CD14-positive monocyte (primary cell): ENCODE measurements around the gene ARL13B. TPM values are rescaled to one million over a fixed set of nuclear protein-coding genes. Genes with fewer than 3 reads are reported as not detected.
"Not testable (repeated sequence)": the region's sequence is repeated elsewhere in the genome, so short reads cannot be mapped to it uniquely, and the experiment has no call there.

Experiments
- DNase-seq, 3 donors: peaks; one replicate each; pipeline ENCODE4 v3.0.0-alpha.2; 2011 to 2022
- H2AFZ ChIP-seq: 2 replicates; pipeline ENCODE4 v1.6.0; 2012; ENCODE audit warnings: mild to moderate bottlenecking, low read depth, low read length, inconsistent platforms; ENCODE audit not compliant: insufficient read depth, poor library complexity, severe bottlenecking
- H3K27ac ChIP-seq, 2 donors: 1 replicate in 1 of 2; 2 replicates in 1 of 2; pipeline ENCODE4 v1.5.1; 2012 to 2013; ENCODE audit warnings: low read length in 2 of 2, control low read depth in 1 of 2, inconsistent platforms in 1 of 2, low read depth in 1 of 2, mild to moderate bottlenecking in 1 of 2
- H3K27me3 ChIP-seq, 2 donors: one replicate each; pipeline versions ENCODE4 v1.6.0 to v1.6.1; 2011 to 2013; ENCODE audit warnings: low read length in 2 of 2; ENCODE audit not compliant: control insufficient read depth in 2 of 2, insufficient read depth in 2 of 2
- H3K36me3 ChIP-seq, 2 donors: replicated peaks in 1 of 2; 1 replicate in 1 of 2; 2 replicates in 1 of 2; pipeline versions ENCODE4 v1.5.1 to v1.6.1; 2012 to 2013; ENCODE audit warnings: low read length in 2 of 2, control low read depth in 1 of 2, inconsistent platforms in 1 of 2, mild to moderate bottlenecking in 1 of 2; ENCODE audit not compliant: insufficient read depth in 2 of 2, control insufficient read depth in 1 of 2
- H3K4me1 ChIP-seq, 2 donors: 1 replicate in 1 of 2; 2 replicates in 1 of 2; pipeline versions ENCODE4 v1.5.1 to v1.6.1; 2012 to 2013; ENCODE audit warnings: low read length in 2 of 2, control low read depth in 1 of 2, inconsistent platforms in 1 of 2, mild to moderate bottlenecking in 1 of 2, moderate library complexity in 1 of 2; ENCODE audit not compliant: insufficient read depth in 2 of 2, control insufficient read depth in 1 of 2
- H3K4me2 ChIP-seq: replicated peaks from 2 replicates; pipeline ENCODE3; 2012; ENCODE audit warnings: low read length, moderate library complexity, mild to moderate bottlenecking; ENCODE audit not compliant: poor library complexity, severe bottlenecking; ENCODE audit errors: extremely low read depth
- H3K4me3 ChIP-seq, 3 experiments: fragments of 200-600 bp in 1 of 3; sonication (generic) in 1 of 3; replicated peaks in 1 of 3; 1 replicate in 2 of 3; 2 replicates in 1 of 3; pipeline ENCODE4 v1.5.1; 2011 to 2013; ENCODE audit warnings: low read length in 3 of 3, mild to moderate bottlenecking in 3 of 3, control low read depth in 2 of 3, low read depth in 2 of 3, inconsistent platforms in 1 of 3, moderate library complexity in 1 of 3
- H3K79me2 ChIP-seq: 2 replicates; pipeline ENCODE4 v1.6.0; 2012; ENCODE audit warnings: mild to moderate bottlenecking, control low read depth, inconsistent platforms, low read length, moderate library complexity; ENCODE audit not compliant: insufficient read depth
- H3K9ac ChIP-seq: 2 replicates; pipeline ENCODE4 v1.6.0; 2017; ENCODE audit warnings: low read length, mild to moderate bottlenecking; ENCODE audit not compliant: insufficient read depth, poor library complexity, severe bottlenecking
- H3K9me3 ChIP-seq, 2 donors: replicated peaks in 1 of 2; 1 replicate in 1 of 2; 2 replicates in 1 of 2; pipeline versions ENCODE4 v1.5.1 to v1.6.1; 2012 to 2013; ENCODE audit warnings: low read length in 2 of 2, control low read depth in 1 of 2; ENCODE audit not compliant: control insufficient read depth in 1 of 2, insufficient read depth in 1 of 2
- H4K20me1 ChIP-seq: 2 replicates; pipeline ENCODE4 v1.6.0; 2012; ENCODE audit warnings: mild to moderate bottlenecking, low read length, control low read depth, moderate library complexity; ENCODE audit not compliant: insufficient read depth
- H3K27ac Mint-ChIP-seq, 7 donors: one replicate each; pipeline ENCODE4 v1.8.0; 2020; ENCODE audit warnings: mild to moderate bottlenecking in 7 of 7, mixed read lengths in 7 of 7, moderate library complexity in 6 of 7, inconsistent platforms in 2 of 7
- H3K27me3 Mint-ChIP-seq, 3 donors: one replicate each; pipeline ENCODE4 v1.8.0; 2021 to 2022; ENCODE audit warnings: low read depth in 3 of 3, mild to moderate bottlenecking in 3 of 3, mixed read lengths in 3 of 3, moderate library complexity in 3 of 3, inconsistent platforms in 1 of 3
- H3K36me3 Mint-ChIP-seq, 2 donors: one replicate each; pipeline ENCODE4 v1.8.0; 2020; ENCODE audit warnings: mixed read lengths in 2 of 2, inconsistent platforms in 1 of 2, mild to moderate bottlenecking in 1 of 2
- H3K4me1 Mint-ChIP-seq: one replicate; pipeline ENCODE4 v1.8.0; 2020; ENCODE audit warnings: mild to moderate bottlenecking, mixed read lengths
- H3K4me3 Mint-ChIP-seq, 2 donors: one replicate each; pipeline ENCODE4 v1.8.0; 2020; ENCODE audit warnings: mild to moderate bottlenecking in 2 of 2, mixed read lengths in 2 of 2, moderate library complexity in 1 of 2
- H3K9me3 Mint-ChIP-seq, 7 donors: one replicate each; pipeline ENCODE4 v1.8.0; 2020 to 2022; ENCODE audit warnings: mixed read lengths in 7 of 7, mild to moderate bottlenecking in 6 of 7, moderate library complexity in 6 of 7, inconsistent platforms in 2 of 7
- WGBS: methylation state at CpG from one replicate; pipeline ENCODE4 v1.1.5; 2013; ENCODE audit warnings: missing lambda C conversion rate; ENCODE audit not compliant: insufficient coverage; 5-methylcytosine and 5-hydroxymethylcytosine counted together
- intact Hi-C, 2 donors: fragments of 100-400 bp; cut with micrococcal nuclease; formaldehyde crosslinking; loops; one replicate each; pipeline versions ENCODE4 v1.15.0 to v1.15.1; 2023
- polyA plus RNA-seq, 3 donors: library from polyadenylated mRNA; depleted of rRNA in 1 of 3; unstranded in 2 of 3; stranded (reverse) in 1 of 3; fragments of 300-500 nt in 2 of 3; fragments of >200 nt in 1 of 3; fragmentation: Illumina TruSeq in 2 of 3; gene quantifications; 1 replicate in 2 of 3; 2 replicates in 1 of 3; pipeline ENCODE4 v1.2.3, GENCODE V29; 2012 to 2021
- TF ChIP-seq, protein P1 (sequence below): fragments of 200-600 bp; IDR thresholded peaks from one replicate; pipeline ENCODE4 v1.8.0; 2022; ENCODE audit warnings: antibody characterized with exemption, mild to moderate bottlenecking

ARL13B gene
- polyA plus RNA-seq, 3 donors = 0.97 to 3.8 (median 3.0) TPM

DNA sequence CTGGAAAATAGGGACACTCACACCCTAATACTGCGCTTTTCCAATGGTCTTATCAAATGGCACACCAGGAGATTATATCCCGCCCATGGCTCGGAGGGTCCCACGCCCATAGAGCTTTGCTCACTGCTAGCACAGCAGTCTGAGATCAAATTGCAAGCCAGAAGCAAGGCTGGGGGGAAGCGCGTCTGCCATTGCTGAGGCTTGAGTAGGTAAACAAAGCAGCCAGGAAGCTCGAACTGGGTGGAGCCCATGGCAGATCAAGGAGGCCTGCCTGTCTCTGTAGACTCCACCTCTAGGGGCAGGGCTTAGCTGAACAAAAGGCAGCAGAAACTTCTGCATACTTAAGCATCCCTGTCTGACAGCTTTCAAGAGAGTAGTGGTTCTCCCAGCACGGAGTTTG is 30.0 kb upstream of the ARL13B start:
- H3K36me3 ChIP-seq, H3K4me2 ChIP-seq, intact Hi-C loops, DNase-seq, H3K36me3 Mint-ChIP-seq, H2AFZ ChIP-seq, H3K79me2 ChIP-seq, H3K27ac ChIP-seq, H3K9me3 ChIP-seq, H3K9ac ChIP-seq, H3K4me3 ChIP-seq, H3K4me1 ChIP-seq, H3K27me3 Mint-ChIP-seq, H4K20me1 ChIP-seq, H3K4me3 Mint-ChIP-seq, H3K27me3 ChIP-seq, H3K27ac Mint-ChIP-seq, H3K4me1 Mint-ChIP-seq: not testable (repeated sequence)
- WGBS = 97% methylated on average over 6 of the region's 8 CpGs
- H3K9me3 Mint-ChIP-seq = peaks cover 9 to 26% (median 15%) of the 10 kb centered on the region in 7 donors

DNA sequence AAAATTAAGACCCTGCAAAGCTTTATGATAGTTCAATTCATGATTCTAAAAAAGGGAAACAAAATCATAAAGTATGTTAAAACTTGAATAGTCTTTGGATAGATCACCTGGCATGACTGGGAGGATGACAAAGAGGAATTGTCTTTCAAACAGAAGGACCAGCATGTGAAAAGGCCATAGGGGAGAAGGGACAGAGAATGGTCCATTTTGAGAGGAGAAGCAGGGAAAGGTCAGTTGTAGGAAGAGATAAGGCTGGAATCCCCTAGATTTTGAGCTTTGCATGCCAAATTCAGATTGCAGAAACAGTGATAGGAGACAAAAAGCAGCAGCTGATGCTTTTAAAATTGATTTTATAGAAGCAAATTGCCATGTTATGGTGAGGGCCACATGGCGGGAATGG is 18.9 kb upstream of the ARL13B start:
- Histone ChIP-seq H2AFZ (no peak overlapping the region), H3K79me2 (no peaks in the 10 kb centered on the region), H3K9ac (no peak overlapping the region), H3K27ac (no peak overlapping the region), H3K9me3 (peaks cover 0 to 15% of the 10 kb centered on the region in 2 donors), H3K27me3 (no peaks in the 10 kb centered on the region), H3K4me3 (no peak overlapping the region), H3K4me1 (no peaks in the 10 kb centered on the region), H4K20me1 (no peaks in the 10 kb centered on the region), H3K4me2 (no peak overlapping the region), H3K36me3 (no peaks in the 10 kb centered on the region)
- TF ChIP-seq, protein P1, sequence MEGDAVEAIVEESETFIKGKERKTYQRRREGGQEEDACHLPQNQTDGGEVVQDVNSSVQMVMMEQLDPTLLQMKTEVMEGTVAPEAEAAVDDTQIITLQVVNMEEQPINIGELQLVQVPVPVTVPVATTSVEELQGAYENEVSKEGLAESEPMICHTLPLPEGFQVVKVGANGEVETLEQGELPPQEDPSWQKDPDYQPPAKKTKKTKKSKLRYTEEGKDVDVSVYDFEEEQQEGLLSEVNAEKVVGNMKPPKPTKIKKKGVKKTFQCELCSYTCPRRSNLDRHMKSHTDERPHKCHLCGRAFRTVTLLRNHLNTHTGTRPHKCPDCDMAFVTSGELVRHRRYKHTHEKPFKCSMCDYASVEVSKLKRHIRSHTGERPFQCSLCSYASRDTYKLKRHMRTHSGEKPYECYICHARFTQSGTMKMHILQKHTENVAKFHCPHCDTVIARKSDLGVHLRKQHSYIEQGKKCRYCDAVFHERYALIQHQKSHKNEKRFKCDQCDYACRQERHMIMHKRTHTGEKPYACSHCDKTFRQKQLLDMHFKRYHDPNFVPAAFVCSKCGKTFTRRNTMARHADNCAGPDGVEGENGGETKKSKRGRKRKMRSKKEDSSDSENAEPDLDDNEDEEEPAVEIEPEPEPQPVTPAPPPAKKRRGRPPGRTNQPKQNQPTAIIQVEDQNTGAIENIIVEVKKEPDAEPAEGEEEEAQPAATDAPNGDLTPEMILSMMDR = no peak
- no peaks in the 10 kb centered on the region for H3K4me1 Mint-ChIP-seq
- no peak for DNase-seq
- no CpG with 5 or more reads among the region's 1 CpG for WGBS
- intact Hi-C loops = no loop called here
- peaks cover 0 to 3% (median 0%) of the 10 kb centered on the region in 3 donors for H3K27me3 Mint-ChIP-seq
- H3K27ac Mint-ChIP-seq = peak overlapping the region in 1 of 7 donors; percentile 33
- H3K9me3 Mint-ChIP-seq = peaks cover 6 to 18% (median 9%) of the 10 kb centered on the region in 7 donors
- H3K4me3 Mint-ChIP-seq = no peak overlapping the region
- no peaks in the 10 kb centered on the region for H3K36me3 Mint-ChIP-seq
